ENCODE results near the gene FOXD3.
A peak's percentile ranks its signal among the peaks of the same experiment; 100 is the strongest.

The FOXD3 gene

DNA sequence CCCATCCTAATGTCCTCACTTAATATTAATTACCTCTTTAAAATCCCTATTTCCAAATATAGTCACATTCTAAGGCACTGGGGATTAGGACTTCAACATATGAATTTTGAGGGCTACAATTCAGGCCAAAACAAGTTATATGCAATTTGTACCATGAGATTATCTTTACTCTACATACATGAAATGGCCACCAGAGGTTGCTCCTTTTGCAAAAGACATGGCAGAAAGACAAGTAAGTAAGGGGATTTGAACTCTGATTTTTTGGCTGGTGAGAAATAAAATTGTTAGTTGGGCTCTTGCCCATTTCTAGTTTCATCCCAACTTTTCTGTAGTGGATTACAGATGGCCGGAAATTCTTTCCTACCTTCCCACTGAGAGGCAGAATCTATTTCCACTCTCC is 40.2 kb downstream of the FOXD3 start:
- no peak for DNase-seq

DNA sequence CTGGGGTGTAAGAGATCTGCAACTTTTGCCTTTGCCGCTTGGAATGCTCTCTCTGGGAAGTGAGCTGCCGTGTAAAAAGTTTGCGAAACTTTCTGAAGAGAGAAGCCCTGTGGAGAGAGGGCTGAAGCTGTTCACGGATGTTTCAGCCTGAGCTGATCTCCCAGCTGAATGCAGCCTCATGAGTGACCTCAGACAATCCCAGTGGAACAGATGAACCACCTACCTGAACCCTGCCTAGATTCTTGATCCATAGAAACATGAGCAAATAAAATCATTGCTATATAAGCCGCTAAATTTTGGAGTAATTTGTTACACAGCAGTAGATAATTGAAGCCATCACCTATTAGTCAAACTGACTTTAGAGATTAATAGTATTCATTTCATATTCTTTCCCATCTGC is 40.6 kb downstream of the FOXD3 start:
- no peak for DNase-seq

DNA sequence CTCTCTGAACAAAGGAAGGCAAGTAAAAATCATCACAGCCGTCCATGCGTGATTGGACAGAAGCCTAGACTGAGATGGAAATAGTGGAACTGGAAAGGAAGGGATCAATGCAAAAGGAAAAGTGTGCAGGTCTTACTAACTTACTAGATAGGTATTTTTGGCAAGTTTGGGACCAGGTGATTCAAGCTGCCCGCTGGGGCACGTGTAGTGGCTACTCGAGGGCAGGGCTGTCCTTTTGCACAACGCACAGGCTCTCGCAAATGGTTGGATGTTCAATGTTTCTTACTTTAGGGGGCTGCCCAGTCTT is 44.5 kb downstream of the FOXD3 start:
- DNase-seq = no peak

DNA sequence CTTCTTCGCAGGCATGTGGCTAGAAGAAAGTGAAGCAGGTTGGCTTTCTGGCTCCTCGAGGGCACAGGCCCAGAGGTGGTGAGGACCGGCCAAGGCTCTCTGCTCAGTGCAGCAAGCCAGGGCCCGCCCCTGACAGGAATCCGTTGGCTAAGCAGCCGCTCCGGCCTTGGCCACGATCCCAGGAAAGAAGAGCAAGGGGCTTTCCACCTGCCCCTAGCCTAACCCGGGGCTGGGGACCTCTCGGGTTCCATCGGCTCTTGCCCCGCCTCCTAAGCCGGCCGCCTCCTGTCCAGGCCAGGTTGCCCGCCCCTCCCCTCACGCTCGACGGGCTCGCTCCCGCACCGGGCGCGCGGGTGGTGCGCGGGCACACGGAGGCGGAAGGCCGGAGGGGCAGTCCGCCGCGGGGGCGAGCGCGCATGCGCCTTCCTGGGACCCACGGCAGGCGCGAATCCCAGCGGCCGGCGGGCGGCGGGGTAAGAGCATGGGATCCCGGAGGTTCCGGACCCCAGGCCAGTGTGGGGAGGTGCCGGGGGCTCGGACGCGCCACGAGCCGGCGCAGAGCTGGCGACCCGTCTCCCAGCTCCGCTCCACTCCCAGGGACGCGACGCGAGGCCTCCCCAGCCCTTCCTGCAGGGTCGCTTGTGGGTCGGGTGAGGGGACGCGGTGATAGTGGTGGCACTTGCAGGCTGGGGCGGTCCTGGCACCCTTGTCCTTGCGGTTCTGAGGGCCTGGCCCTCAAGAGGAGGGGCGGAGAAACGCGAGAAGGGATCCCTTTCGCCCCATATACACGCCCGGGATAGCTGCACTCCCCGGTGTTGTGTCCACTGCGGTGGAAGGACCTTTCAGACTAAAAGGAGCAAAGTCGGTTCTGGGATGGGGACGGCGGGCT is 45.1 kb downstream of the FOXD3 start, which contains the start of gene ALG6:
Gene ALG6, plus strand, starts transcription at position 413 of the 889 bp plus-strand sequence. CDS start 3,351 bp downstream, outside the sequence.
- DNase-seq = peak; percentile 98

DNA sequence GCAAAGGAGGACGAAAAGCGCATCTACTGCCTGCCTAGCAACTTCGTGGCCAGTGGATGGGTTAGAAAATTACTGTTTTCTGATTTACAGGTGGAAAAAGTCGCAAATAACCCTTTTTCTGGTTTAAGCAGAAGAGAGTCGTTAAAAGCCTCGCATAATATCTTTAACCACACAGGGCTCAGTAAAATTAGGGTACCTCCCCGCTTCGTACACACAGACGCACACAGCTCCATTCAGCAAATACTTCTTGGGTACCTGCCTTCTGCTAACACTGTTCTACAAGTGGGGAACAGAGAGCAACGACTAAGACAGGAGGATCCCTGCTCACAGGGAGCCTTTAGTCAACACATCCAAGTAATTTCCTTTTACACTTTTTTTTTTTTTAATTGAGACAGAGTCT is 45.8 kb downstream of the FOXD3 start:
- no peak for DNase-seq

Data from RPMI8226 (cell line).